HUES6 (cell line): Measurements from ENCODE around the gene PEA15.

Experiments used
- H3K27ac ChIP-seq: 2 replicates; pipeline ENCODE4 v1.7.0; 2013; ENCODE audit warnings: low read depth, mild to moderate bottlenecking, low read length, inconsistent platforms
- H3K27me3 ChIP-seq: 2 replicates; pipeline ENCODE4 v1.6.1; 2013; ENCODE audit warnings: low read length; ENCODE audit not compliant: control insufficient read depth, insufficient read depth
- H3K36me3 ChIP-seq: 2 replicates; pipeline ENCODE4 v1.6.1; 2013; ENCODE audit warnings: low read length; ENCODE audit not compliant: control insufficient read depth, insufficient read depth
- H3K4me1 ChIP-seq: 2 replicates; pipeline ENCODE4 v1.6.1; 2013; ENCODE audit warnings: low read length; ENCODE audit not compliant: control insufficient read depth, insufficient read depth
- H3K4me3 ChIP-seq: 2 replicates; pipeline ENCODE4 v1.5.1; 2013; ENCODE audit warnings: low read depth, low read length
- H3K9ac ChIP-seq: one replicate; pipeline ENCODE4 v1.6.1; 2013; ENCODE audit warnings: mild to moderate bottlenecking, low read length
- H3K9me3 ChIP-seq: 2 replicates; pipeline ENCODE4 v1.6.1; 2013; ENCODE audit warnings: low read depth, low read length; ENCODE audit not compliant: control insufficient read depth, insufficient read depth

PEA15 gene

GRCh38 chr1:160210561-160210960 lies 5.4 kb downstream of the PEA15 start:
- Histone ChIP-seq H3K36me3 (peaks cover 86% of the 10 kb centered on the region), H3K27me3 (no peaks in the 10 kb centered on the region), H3K27ac (no peak overlapping the region), H3K4me1 (peaks cover 52% of the 10 kb centered on the region), H3K4me3 (no peak overlapping the region), H3K9me3 (no peaks in the 10 kb centered on the region), H3K9ac (no peak overlapping the region)

DNA sequence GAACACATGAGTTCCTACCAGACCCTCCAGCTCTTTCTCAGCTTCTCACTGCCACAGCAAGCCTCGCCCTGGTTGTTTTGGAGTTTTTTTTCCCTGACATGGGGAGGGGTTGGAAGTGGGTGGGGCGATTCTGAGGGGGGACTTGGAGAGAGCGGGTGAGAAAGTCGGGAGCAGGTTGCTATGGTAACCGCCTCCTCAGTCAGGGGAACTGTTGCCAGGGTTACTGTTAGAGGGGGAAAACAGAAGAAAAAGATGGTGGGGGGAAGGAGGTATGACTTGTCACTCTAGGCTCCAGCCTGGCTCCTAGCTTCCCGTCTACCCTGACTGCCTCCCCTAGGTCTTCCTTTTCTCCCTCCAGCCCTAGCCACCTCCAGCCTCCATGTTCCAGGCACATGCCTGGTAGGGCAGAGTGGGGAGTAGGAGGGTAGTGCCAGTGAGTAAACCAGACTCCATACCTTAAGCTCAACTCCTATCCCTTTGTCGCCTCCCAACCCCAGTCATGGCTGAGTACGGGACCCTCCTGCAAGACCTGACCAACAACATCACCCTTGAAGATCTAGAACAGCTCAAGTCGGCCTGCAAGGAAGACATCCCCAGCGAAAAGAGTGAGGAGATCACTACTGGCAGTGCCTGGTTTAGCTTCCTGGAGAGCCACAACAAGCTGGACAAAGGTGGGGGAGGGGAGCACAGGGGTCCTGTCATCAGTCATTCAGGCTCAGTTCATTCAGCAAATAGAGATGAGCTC lies 6.0 kb downstream of the PEA15 start:
- H3K4me1 ChIP-seq: peaks cover 47% of the 10 kb centered on the region

GRCh38 chr1:160214481-160215140 lies 9.4 kb downstream of the PEA15 start:
- peaks cover 18% of the 10 kb centered on the region for H3K4me1 ChIP-seq
- no peak overlapping the region for H3K4me3 ChIP-seq
- no peak overlapping the region for H3K9ac ChIP-seq
- H3K9me3 ChIP-seq: no peaks in the 10 kb centered on the region
- peaks cover 93% of the 10 kb centered on the region for H3K36me3 ChIP-seq
- no peak overlapping the region for H3K27ac ChIP-seq
- H3K27me3 ChIP-seq: no peaks in the 10 kb centered on the region

More for the DNA sequence above, 6.0 kb downstream of the PEA15 start:
- no peaks in the 10 kb centered on the region for H3K9me3 ChIP-seq
- H3K4me3 ChIP-seq: no peak overlapping the region
- peaks cover 93% of the 10 kb centered on the region for H3K36me3 ChIP-seq
- H3K27ac ChIP-seq: no peak overlapping the region
- no peaks in the 10 kb centered on the region for H3K27me3 ChIP-seq
- no peak overlapping the region for H3K9ac ChIP-seq

DNA sequence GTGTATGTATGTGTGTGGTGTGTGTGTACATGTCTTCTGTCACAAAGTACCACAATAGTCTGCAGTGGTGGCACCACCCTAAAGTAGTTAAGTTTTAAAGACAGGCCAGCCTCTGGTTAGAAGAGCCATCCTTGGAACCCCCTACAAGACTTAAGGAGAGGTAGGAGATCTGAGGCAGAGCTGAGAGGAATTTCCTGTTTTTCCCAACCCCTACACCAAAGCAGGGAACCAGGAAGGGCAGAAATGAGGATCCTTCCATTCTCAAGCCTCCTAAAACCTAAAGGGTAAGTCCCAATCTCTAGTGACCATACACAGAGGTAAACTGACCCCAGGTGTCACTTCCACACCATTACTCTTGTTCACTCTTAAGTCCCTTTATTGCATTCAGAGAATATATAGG lies 11.1 kb downstream of the PEA15 start:
- Histone ChIP-seq H3K27ac (no peak overlapping the region), H3K36me3 (peaks cover 94% of the 10 kb centered on the region), H3K27me3 (no peaks in the 10 kb centered on the region), H3K4me1 (peaks cover 7% of the 10 kb centered on the region; the same call in 1 of the 2 replicates), H3K9me3 (no peaks in the 10 kb centered on the region), H3K9ac (no peak overlapping the region), H3K4me3 (no peak overlapping the region)

GRCh38 chr1:160217481-160218051 lies 12.4 kb downstream of the PEA15 start:
- H3K9ac ChIP-seq: no peak overlapping the region
- H3K36me3 ChIP-seq: peaks cover 94% of the 10 kb centered on the region
- no peaks in the 10 kb centered on the region for H3K27me3 ChIP-seq
- no peak overlapping the region for H3K4me3 ChIP-seq
- H3K4me1 ChIP-seq: peaks cover 7% of the 10 kb centered on the region; the same call in 1 of the 2 replicates
- H3K27ac ChIP-seq: no peak overlapping the region
- no peaks in the 10 kb centered on the region for H3K9me3 ChIP-seq

DNA sequence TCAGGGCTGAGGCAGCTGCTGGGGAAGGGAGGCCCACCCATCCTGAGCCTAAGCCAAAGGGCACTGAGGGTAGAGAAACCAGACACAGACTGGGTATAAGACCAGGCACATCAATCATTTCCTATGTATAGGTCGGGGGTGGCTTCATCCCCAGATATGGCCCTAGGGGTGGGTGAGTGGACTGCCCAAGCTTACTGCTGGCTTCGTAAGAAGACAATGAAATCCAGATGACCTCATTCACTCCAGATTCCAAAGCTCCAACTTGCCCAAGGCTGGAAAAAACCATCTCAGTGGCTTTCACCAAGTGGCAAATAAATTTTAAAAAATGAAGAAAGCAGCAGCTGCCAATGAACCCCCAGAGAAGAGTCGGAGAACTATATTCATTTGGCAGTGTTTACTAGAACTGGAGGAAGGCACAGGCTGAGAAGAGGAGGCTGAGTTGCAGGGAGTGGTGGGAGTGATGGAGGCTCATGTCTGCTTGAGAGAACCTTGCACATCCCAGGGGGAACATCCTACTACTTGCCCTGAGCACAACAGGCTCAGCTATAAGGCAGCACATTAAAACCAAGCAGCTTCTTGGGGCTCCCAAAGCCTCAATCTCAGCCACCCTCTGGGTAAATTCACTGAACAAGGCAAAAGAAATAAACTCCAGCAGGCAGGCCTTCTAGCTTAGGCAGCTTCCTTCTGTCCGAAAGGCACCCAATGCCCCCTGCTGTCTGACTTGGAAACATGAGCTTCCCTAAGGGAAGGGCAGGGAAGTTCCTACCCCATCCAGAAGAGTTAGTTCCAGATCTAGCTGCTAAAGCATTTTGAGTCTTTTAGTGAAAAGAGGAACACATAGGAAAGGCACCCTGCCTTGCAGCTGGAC lies 14.1 kb downstream of the PEA15 start:
- Histone ChIP-seq H3K27ac (no peak overlapping the region), H3K4me3 (no peak overlapping the region), H3K9ac (no peak overlapping the region), H3K27me3 (no peaks in the 10 kb centered on the region), H3K9me3 (no peaks in the 10 kb centered on the region), H3K36me3 (peaks cover 95% of the 10 kb centered on the region), H3K4me1 (peaks cover 7% of the 10 kb centered on the region; the same call in 1 of the 2 replicates)

- Histone ChIP-seq H3K36me3 (peaks cover 95% of the 10 kb centered on the region), H3K4me3 (no peak overlapping the region), H3K27me3 (no peaks in the 10 kb centered on the region)
Measured at GRCh38 chr1:160220301-160220700, 15.1 kb downstream of the PEA15 start.

GRCh38 chr1:160221089-160221488 lies 15.9 kb downstream of the PEA15 start:
- H3K36me3 ChIP-seq: peaks cover 95% of the 10 kb centered on the region

More at GRCh38 chr1:160220301-160220700, 15.1 kb downstream of the PEA15 start:
- Histone ChIP-seq H3K27ac (no peak overlapping the region), H3K9ac (no peak overlapping the region), H3K4me1 (peaks cover 7% of the 10 kb centered on the region; the same call in 1 of the 2 replicates), H3K9me3 (no peaks in the 10 kb centered on the region)

GRCh38 chr1:160222546-160222945 lies 17.4 kb downstream of the PEA15 start:
- H3K9ac ChIP-seq: no peak overlapping the region
- no peak overlapping the region for H3K27ac ChIP-seq
- no peak overlapping the region for H3K4me3 ChIP-seq
- H3K36me3 ChIP-seq: peaks cover 98% of the 10 kb centered on the region
- peaks cover 7% of the 10 kb centered on the region; the same call in 1 of the 2 replicates for H3K4me1 ChIP-seq
- no peaks in the 10 kb centered on the region for H3K9me3 ChIP-seq
- no peaks in the 10 kb centered on the region for H3K27me3 ChIP-seq

More at GRCh38 chr1:160221089-160221488, 15.9 kb downstream of the PEA15 start:
- H3K27ac ChIP-seq: no peak overlapping the region
- peaks cover 7% of the 10 kb centered on the region; the same call in 1 of the 2 replicates for H3K4me1 ChIP-seq
- no peak overlapping the region for H3K9ac ChIP-seq
- no peak overlapping the region for H3K4me3 ChIP-seq
- H3K27me3 ChIP-seq: no peaks in the 10 kb centered on the region
- no peaks in the 10 kb centered on the region for H3K9me3 ChIP-seq

- Histone ChIP-seq H3K4me3 (no peak overlapping the region), H3K9me3 (no peaks in the 10 kb centered on the region), H3K36me3 (peaks cover 98% of the 10 kb centered on the region), H3K27me3 (no peaks in the 10 kb centered on the region), H3K27ac (no peak overlapping the region), H3K9ac (no peak overlapping the region), H3K4me1 (peaks cover 3% of the 10 kb centered on the region; the same call in 1 of the 2 replicates)
Measured at GRCh38 chr1:160224606-160225005, 19.4 kb downstream of the PEA15 start.
